Measurements from ENCODE around the gene COPS2.

DNA sequence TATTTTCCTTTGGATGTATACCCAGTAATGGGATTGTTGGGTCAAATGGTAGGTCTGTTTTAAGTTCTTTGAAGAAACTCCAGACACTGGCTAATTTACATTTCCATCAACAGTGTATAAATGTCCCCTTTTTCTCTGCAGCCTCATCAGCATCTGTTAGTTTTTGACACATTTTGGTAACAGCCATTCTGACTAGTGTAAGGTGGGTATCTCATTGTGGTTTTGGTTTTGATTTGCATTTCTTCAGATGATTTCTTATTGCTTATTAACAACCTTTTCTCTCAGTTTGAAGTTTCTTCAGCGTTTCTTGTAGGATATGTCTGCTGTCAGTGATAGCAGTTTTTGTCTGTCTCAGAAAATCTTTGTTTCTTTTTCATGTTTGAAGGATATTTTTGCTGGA lies 30.1 kb upstream of the COPS2 start:
- TF ChIP-seq, protein P1, sequence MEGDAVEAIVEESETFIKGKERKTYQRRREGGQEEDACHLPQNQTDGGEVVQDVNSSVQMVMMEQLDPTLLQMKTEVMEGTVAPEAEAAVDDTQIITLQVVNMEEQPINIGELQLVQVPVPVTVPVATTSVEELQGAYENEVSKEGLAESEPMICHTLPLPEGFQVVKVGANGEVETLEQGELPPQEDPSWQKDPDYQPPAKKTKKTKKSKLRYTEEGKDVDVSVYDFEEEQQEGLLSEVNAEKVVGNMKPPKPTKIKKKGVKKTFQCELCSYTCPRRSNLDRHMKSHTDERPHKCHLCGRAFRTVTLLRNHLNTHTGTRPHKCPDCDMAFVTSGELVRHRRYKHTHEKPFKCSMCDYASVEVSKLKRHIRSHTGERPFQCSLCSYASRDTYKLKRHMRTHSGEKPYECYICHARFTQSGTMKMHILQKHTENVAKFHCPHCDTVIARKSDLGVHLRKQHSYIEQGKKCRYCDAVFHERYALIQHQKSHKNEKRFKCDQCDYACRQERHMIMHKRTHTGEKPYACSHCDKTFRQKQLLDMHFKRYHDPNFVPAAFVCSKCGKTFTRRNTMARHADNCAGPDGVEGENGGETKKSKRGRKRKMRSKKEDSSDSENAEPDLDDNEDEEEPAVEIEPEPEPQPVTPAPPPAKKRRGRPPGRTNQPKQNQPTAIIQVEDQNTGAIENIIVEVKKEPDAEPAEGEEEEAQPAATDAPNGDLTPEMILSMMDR (IDR thresholded peaks at IDR 0.05; ENCODE audit: poor library complexity), result no peak
- TF ChIP-seq EZH2 (IDR thresholded peaks at IDR 0.05; ENCODE audit: borderline replicate concordance), result no peak
